Progenitor cell of endocrine pancreas (in vitro differentiated cells): ENCODE data around the gene EIF5B. TPM values are rescaled to one million over a fixed set of nuclear protein-coding genes. Genes with fewer than 3 reads are reported as not detected.
A peak's percentile ranks its signal among the peaks of the same experiment; 100 is the strongest.

Experiments used
- DNase-seq: peaks from one replicate; pipeline ENCODE4 v3.0.0; 2021; ENCODE audit warnings: low spot score; ENCODE audit not compliant: unreplicated experiment
- H3K27ac Mint-ChIP-seq: 2 replicates; pipeline ENCODE4 v1.8.0; 2021; ENCODE audit warnings: mild to moderate bottlenecking, moderate library complexity, mixed read lengths
- H3K27me3 Mint-ChIP-seq: 2 replicates; pipeline ENCODE4 v1.8.0; 2021; ENCODE audit warnings: mixed read lengths
- H3K36me3 Mint-ChIP-seq: 2 replicates; pipeline ENCODE4 v1.8.0; 2022; ENCODE audit warnings: mixed read lengths; ENCODE audit not compliant: insufficient read depth
- H3K4me1 Mint-ChIP-seq: 2 replicates; pipeline ENCODE4 v1.8.0; 2021; ENCODE audit warnings: low read depth, mixed read lengths
- H3K4me3 Mint-ChIP-seq: 2 replicates; pipeline ENCODE4 v1.8.0; 2021; ENCODE audit warnings: low read depth, mild to moderate bottlenecking, moderate library complexity, mixed read lengths
- H3K9me3 Mint-ChIP-seq: 2 replicates; pipeline ENCODE4 v1.8.0; 2021; ENCODE audit warnings: low read depth, mixed read lengths
- CTCF ChIP-seq: fragments of 200-600 bp; sonication (generic); IDR thresholded peaks from one replicate; pipeline ENCODE4 v1.5.0; 2021; ENCODE audit warnings: antibody characterized with exemption, mild to moderate bottlenecking; ENCODE audit not compliant: unreplicated experiment
- total RNA-seq: library from RNA; stranded (reverse); gene quantifications from 2 replicates; pipeline ENCODE4 v1.2.1, GENCODE V29; 2021

Gene EIF5B
- total RNA-seq, 1 donor from 2014 or later: 40.1 TPM

- no peak for TF ChIP-seq CTCF
- no peak overlapping the region for H3K4me3 Mint-ChIP-seq
- H3K27me3 Mint-ChIP-seq: no peaks in the 10 kb centered on the region
- no peaks in the 10 kb centered on the region for H3K9me3 Mint-ChIP-seq
- H3K36me3 Mint-ChIP-seq: peaks cover 27% of the 10 kb centered on the region
- H3K27ac Mint-ChIP-seq: no peak overlapping the region
- no peak for DNase-seq
- peaks cover 10% of the 10 kb centered on the region for H3K4me1 Mint-ChIP-seq
Observed at GRCh38 chr2:99403084-99403483, 65.9 kb downstream of the EIF5B start.

- H3K4me3 Mint-ChIP-seq: no peak overlapping the region
Observed at GRCh38 chr2:99403524-99403923, 66.3 kb downstream of the EIF5B start.

GRCh38 chr2:99404039-99404796 lies 67.0 kb downstream of the EIF5B start:
- Mint-ChIP-seq H3K9me3 (no peaks in the 10 kb centered on the region), H3K27me3 (no peaks in the 10 kb centered on the region), H3K27ac (peak overlapping the region; percentile 87), H3K4me1 (peaks cover 10% of the 10 kb centered on the region), H3K4me3 (no peak overlapping the region), H3K36me3 (peaks cover 23% of the 10 kb centered on the region)
- DNase-seq: no peak
- no peak for TF ChIP-seq CTCF

More at GRCh38 chr2:99403524-99403923, 66.3 kb downstream of the EIF5B start:
- peaks cover 10% of the 10 kb centered on the region for H3K4me1 Mint-ChIP-seq
- no peak for DNase-seq
- peaks cover 25% of the 10 kb centered on the region for H3K36me3 Mint-ChIP-seq
- peak overlapping the region; percentile 87 for H3K27ac Mint-ChIP-seq
- TF ChIP-seq CTCF: peak; percentile 36
- H3K27me3 Mint-ChIP-seq: no peaks in the 10 kb centered on the region
- no peaks in the 10 kb centered on the region for H3K9me3 Mint-ChIP-seq

- no peaks in the 10 kb centered on the region for H3K9me3 Mint-ChIP-seq
- H3K36me3 Mint-ChIP-seq: peaks cover 20% of the 10 kb centered on the region
- H3K27me3 Mint-ChIP-seq: no peaks in the 10 kb centered on the region
- no peak overlapping the region for H3K4me3 Mint-ChIP-seq
- peak overlapping the region; percentile 73 for H3K27ac Mint-ChIP-seq
- no peak for TF ChIP-seq CTCF
- H3K4me1 Mint-ChIP-seq: peaks cover 10% of the 10 kb centered on the region
- DNase-seq: no peak
Observed at GRCh38 chr2:99404797-99405669, 67.8 kb downstream of the EIF5B start.

- H3K27me3 Mint-ChIP-seq: no peaks in the 10 kb centered on the region
- peaks cover 10% of the 10 kb centered on the region for H3K4me1 Mint-ChIP-seq
- no peak for TF ChIP-seq CTCF
- DNase-seq: no peak
- H3K9me3 Mint-ChIP-seq: no peaks in the 10 kb centered on the region
- H3K4me3 Mint-ChIP-seq: no peak overlapping the region
- H3K36me3 Mint-ChIP-seq: peaks cover 20% of the 10 kb centered on the region
- H3K27ac Mint-ChIP-seq: no peak overlapping the region
Observed at GRCh38 chr2:99406137-99406536, 68.9 kb downstream of the EIF5B start.
